Activated CD8-positive, alpha-beta memory T cell treated with anti-CD3 and anti-CD28 coated beads, Interleukin-2, amount 50 U/mL, for 1 hour (primary cell): Measurements from ENCODE around the gene ZFYVE16.
A peak's percentile ranks its signal among the peaks of the same experiment; 100 is the strongest.
"Not testable (repeated sequence)": the region's sequence is repeated elsewhere in the genome, so short reads cannot be mapped to it uniquely, and the experiment has no call there.

Experiments used
- DNase-seq: peaks from one replicate; pipeline ENCODE4 v3.0.0-alpha.2; 2020; ENCODE audit errors: extremely low read depth

Gene ZFYVE16

GRCh38 chr5:80407735-80408483, at the start of gene ZFYVE16:
Gene ZFYVE16, plus strand, starts transcription at chr5:80408064. Its CDS starts 26,084 bp downstream, at chr5:80434148.
- DNase-seq: peak; percentile 92

DNA sequence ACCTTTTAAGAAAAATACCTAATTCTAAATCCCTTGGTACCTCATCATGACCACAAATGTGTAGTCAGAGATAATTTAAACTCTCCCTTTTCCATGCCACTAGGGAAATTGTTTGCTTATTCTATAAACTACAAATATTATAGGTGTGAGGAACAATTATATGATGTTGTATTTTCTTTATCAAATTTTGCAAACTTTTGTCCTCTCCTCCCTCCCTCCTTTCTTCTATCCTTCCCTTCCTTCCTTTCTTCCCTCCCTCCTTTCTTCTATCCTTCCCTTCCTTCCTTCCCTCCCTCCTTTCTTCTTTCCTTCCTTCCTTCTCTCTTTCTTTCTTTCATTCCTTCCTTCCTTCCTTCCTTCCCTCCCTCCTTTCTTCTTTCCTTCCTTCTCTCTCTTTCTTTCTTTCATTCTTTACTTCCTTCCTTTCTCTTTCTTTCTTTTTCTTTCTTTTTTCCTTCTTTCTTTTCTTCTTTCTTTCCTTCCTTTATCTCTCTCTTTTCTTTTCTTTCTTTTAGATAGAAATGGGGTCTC, 46.9 kb upstream of the ZFYVE16 start:
- no peak for DNase-seq

- DNase-seq: no peak
Observed at GRCh38 chr5:80364892-80365291, 43.0 kb upstream of the ZFYVE16 start.

DNA sequence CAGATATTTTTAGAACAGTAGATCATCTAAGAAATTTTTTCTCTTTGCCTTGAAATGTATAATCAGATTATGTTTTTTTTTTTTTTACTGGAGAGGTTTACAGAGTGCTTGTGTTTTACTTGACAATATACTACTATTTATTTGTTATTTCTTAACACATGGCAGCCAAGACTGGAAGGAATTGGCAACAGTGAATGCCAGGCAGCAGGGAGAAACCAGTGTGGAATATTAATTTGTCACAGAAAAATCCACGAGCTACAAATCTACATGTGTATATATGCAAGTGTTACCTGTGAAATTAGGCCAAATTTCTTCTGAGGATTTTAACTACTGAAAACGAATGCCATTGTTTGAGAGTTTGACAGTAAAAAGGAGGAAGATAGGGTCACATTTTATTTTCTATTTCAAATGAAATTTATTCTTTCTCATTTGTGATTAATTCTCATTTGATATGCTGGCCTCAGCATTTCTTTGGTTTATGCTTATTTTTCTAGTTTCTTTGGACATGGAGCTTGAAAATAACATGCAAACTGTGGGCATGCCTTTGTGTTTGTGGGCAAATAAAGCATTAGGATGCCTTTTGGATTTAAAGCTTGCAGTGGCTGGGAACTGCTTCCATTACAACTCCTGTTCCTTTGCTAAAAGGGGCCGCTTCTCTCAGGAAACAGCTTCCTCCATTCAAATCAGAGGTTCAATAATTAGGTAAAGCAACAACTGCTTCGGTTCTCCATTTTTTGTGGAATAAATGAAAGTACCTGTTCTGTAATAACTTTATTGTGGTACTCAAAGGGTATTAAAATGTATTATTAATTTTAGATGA, 39.0 kb upstream of the ZFYVE16 start:
- no peak for DNase-seq

DNA sequence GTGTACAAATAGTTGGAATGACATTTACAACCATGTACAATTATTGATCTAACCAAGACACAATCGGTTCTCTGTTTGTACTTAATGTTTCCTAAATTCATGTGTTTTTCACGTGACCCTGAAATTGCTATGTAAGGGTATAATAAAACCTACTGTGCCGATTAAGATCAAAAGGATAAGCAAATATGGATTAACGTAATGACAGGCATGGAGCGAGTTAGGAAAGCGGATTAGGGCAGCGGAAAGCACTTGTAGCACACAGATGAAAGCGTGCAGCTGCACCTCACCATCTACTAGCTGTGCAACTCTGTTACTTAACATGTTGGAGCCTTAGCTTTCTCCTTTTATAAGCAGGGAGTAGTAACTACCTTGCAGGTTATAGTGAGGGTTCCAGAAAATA, 38.3 kb upstream of the ZFYVE16 start:
- no peak for DNase-seq

DNA sequence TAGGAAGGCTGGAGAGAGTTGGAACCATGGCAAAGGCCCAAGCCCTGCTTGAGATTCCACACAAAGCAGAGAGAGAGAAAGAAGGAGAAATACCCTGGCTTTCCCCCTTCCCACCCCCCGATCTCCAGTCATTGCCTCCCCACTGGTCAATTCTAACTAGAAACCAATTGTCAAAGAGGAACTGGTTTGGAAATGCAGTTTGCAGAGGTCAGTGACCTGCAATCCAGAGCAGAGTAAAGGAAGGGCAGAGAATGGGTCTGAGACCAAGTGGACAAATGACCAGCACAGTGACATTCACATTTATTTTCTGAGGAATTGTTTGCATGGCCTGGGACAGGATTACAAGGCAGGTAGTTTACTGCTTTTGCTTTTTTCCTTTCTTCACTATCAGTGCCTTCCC, 37.5 kb upstream of the ZFYVE16 start:
- no peak for DNase-seq

DNA sequence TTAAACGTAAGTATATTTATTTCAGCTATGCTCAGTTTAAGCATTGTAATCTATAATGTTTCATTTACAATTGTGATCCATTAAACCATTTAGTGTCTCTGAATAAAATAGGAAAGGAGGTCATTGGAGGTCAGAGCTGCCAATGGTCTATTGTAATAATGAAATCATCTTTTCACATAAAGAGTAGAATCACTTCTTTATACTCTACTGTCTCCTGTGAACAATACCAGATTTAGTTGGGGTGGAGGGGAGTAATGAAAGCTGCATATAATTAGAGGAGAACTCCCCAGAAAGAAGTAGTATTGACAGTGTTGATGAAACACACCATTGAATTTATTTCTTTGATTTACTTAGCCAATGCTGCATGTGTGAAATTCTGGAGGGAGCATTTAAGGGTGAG, 35.1 kb upstream of the ZFYVE16 start:
- no peak for DNase-seq

- no peak for DNase-seq
Observed at GRCh38 chr5:80374188-80374587, 33.7 kb upstream of the ZFYVE16 start.

- DNase-seq: no peak
Observed at GRCh38 chr5:80376557-80376956, 31.3 kb upstream of the ZFYVE16 start.

DNA sequence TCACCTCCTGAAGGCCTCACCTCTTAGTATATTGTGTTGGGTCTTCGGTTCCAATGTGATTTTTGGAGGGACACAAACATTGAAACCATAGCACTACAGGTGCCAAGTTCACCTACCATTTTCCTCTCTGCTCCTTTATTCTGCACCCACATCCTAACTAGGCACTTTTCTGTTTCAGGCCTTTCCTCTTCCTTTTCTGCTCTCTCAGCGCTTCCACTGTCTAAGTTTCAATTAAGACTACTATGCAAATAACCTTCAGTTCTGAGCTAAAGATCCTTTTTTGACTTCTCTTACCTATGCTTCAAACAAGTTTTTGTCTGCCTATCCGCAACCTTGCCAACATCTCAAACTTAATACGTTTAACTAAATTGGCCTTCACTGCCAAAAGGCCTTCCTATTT, 25.4 kb upstream of the ZFYVE16 start:
- no peak for DNase-seq

- no peak for DNase-seq
Observed at GRCh38 chr5:80387063-80387768, 20.6 kb upstream of the ZFYVE16 start.

- no peak for DNase-seq
Observed at GRCh38 chr5:80389580-80389979, 18.3 kb upstream of the ZFYVE16 start.

- not testable (repeated sequence) for DNase-seq
Observed at GRCh38 chr5:80390413-80390812, 17.5 kb upstream of the ZFYVE16 start.

GRCh38 chr5:80391267-80391666, 16.6 kb upstream of the ZFYVE16 start:
- DNase-seq: not testable (repeated sequence)

DNA sequence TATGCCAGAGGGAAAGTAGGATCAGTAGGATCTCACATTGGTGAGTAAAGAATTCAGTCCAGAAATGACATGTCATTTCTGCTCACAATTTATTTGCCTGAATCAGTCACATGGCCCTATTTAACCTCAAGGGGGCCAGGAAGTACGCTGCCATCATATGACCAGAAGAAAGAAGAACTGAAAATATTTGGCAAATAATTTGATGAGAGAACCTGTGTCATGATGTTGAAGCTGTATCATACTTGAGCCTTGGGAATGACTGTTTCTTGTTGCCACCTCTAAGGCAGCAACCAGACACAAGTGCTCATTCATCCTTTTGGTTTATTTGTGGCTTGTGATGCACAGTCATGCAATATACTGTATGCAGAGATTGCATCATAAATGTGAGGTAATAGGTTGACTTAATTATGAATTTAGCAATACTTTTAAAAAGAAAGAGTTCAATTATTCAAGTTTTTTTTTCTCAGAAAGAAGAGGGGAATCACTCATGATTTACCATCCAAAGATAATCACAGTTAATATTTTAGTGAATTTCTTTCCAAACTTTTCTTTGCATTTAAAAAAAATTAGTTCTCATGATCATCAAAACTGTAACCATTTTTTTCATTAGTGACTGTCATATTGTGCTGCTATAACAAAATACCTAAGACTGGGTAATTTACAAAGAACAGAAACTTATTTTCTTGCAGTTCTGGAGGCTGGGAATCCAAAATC, 8.2 kb upstream of the ZFYVE16 start:
- no peak for DNase-seq

DNA sequence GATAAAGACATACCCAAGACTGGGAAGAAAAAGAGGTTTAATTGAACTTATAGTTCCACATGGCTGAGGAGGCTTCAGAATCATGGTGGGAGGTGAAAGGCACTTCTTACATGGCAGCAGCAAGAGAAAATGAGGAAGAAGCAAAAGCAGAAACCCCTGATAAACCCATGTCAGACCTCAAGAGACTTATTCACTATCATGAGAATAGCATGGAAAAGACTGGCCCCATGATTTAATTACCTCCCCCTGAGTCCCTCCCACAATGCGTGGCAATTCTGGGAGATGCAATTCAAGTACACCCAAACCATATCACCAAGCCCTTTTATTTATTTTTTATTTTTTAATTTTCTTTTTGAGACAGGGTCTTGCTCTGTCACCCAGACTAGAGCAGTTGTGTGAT, 7.5 kb upstream of the ZFYVE16 start:
- DNase-seq: not testable (repeated sequence)

DNA sequence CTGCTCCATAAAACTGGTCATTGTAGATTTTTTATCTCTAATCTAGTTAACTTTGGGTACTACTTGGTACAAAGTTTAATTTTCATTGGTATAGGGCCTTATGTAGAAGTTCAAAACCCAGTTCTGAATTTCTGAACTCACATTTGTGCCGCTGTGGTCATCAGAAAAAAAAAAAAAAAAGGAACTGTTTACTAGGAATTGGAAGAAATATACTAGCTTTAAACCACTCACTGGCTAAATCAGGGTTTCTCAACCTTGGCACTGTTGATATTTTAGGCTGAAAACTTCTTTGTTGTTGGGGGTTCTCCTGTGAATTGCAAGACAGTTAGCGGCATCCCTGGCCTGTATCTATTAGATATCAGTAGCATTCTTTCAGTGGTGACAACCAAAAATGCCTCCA, 4.1 kb upstream of the ZFYVE16 start:
- DNase-seq: no peak

GRCh38 chr5:80406980-80407734, 707 bp upstream of the ZFYVE16 start:
- DNase-seq: peak; percentile 1

DNA sequence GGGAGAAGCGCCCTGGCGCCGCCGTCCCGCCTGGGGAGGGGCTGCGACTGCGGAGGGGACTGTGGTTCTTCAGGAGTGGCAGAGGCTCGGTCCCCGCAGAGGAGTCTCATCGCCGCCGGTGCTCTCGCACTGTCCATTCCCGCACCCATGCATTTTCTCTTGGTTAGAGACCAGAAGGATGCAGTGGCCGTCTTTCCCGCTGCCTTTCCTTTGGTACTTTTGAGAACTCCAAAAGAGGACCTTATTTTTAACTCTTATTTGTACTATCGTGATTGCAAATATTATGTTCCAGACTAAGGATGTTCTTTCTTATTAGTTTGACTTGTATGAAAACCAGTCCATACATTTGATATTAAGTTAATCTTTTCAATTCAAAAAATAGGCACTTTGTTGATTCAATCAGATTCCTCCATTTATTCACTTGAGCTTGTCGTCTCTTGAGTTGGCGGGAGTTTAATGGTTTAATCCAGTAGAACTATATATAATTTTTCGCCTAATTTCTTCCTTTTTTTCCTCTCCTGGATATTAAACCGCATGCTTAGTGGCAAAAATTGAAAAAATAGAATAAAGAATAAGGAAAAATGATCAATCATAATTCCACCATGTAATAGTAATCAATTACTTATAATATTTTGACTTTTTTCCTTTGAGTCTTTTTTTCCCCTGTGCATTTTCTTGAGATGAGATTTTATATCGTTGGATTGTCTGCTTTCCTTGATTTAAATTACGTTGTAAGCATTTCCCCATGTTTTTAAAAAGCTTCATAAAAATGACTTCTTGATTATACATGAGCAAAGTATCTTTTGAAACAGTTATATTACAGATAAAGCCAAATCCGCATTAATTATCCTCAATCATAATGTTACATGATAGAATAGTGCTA, 861 bp downstream of the ZFYVE16 start:
- no peak for DNase-seq
